ENCODE data around the gene GTF2E1. TPM values are rescaled to one million over a fixed set of nuclear protein-coding genes. Genes with fewer than 3 reads are reported as not detected.

Gene GTF2E1
- total and polyA plus RNA-seq, 3 donors from 2014 or later = 23.6 to 32.2 (median 26.0) TPM

- Histone ChIP-seq H3K27ac (no peak overlapping the region), H3K4me1 (no peaks in the 10 kb centered on the region), H3K27me3 (no peaks in the 10 kb centered on the region), H3K36me3 (ENCODE audit: low read depth, missing control alignments) (no peaks in the 10 kb centered on the region), H3K4me3 (no peak overlapping the region), H3K9me3 (no peaks in the 10 kb centered on the region)
- no peak for DNase-seq
- intact Hi-C loops (cut with DNase I; ENCODE audit: low total_unique reads) = no loop called here
- no peak for TF ChIP-seq POLR2A (IDR thresholded peaks at IDR 0.05)
- TF ChIP-seq CTCF (IDR thresholded peaks at IDR 0.05) = no peak
Observed at GRCh38 chr3:120800625-120801024, 58.1 kb downstream of the GTF2E1 start.

- Histone ChIP-seq H3K36me3 (ENCODE audit: low read depth, missing control alignments) (no peaks in the 10 kb centered on the region), H3K4me3 (no peak overlapping the region), H3K27ac (no peak overlapping the region), H3K9me3 (no peaks in the 10 kb centered on the region), H3K4me1 (no peaks in the 10 kb centered on the region), H3K27me3 (no peaks in the 10 kb centered on the region)
- DNase-seq = no peak
- intact Hi-C loops (cut with DNase I; ENCODE audit: low total_unique reads) = no loop called here
- WGBS, 2 donors = 81 to 89% methylated on average over 2 of the region's 2 CpGs
- no peak for TF ChIP-seq POLR2A (IDR thresholded peaks at IDR 0.05)
- no peak for TF ChIP-seq CTCF (IDR thresholded peaks at IDR 0.05)
Observed at GRCh38 chr3:120801484-120801883, 58.9 kb downstream of the GTF2E1 start.

- intact Hi-C loops (cut with DNase I; ENCODE audit: low total_unique reads) = no loop called here
- DNase-seq = no peak
- TF ChIP-seq CTCF (IDR thresholded peaks at IDR 0.05) (no peak), POLR2A (IDR thresholded peaks at IDR 0.05) (no peak)
- H3K36me3 ChIP-seq (ENCODE audit: low read depth, missing control alignments) = no peaks in the 10 kb centered on the region
- no peaks in the 10 kb centered on the region for H3K4me1 ChIP-seq
- no peaks in the 10 kb centered on the region for H3K9me3 ChIP-seq
- no peak overlapping the region for H3K27ac ChIP-seq
- no peak overlapping the region for H3K4me3 ChIP-seq
- no peaks in the 10 kb centered on the region for H3K27me3 ChIP-seq
- WGBS, 2 donors = 49 to 62% methylated on average over 3 of the region's 3 CpGs
Observed at GRCh38 chr3:120802916-120803315, 60.4 kb downstream of the GTF2E1 start.

- H3K9me3 ChIP-seq = no peaks in the 10 kb centered on the region
- TF ChIP-seq POLR2A (IDR thresholded peaks at IDR 0.05) (no peak), CTCF (IDR thresholded peaks at IDR 0.05) (no peak)
- no peaks in the 10 kb centered on the region for H3K36me3 ChIP-seq (ENCODE audit: low read depth, missing control alignments)
- no peaks in the 10 kb centered on the region for H3K27me3 ChIP-seq
- H3K27ac ChIP-seq = peak overlapping the region in 1 of 2 donors; percentile 58
- H3K4me3 ChIP-seq = no peak overlapping the region
- intact Hi-C loops (cut with DNase I; ENCODE audit: low total_unique reads) = no loop called here
- peaks cover 11% of the 10 kb centered on the region for H3K4me1 ChIP-seq
- peak; percentile 58 for DNase-seq
- WGBS, 2 donors = 25 to 36% methylated on average over 4 of the region's 4 CpGs
Observed at GRCh38 chr3:120816728-120817127, 74.2 kb downstream of the GTF2E1 start.

- H3K36me3 ChIP-seq (ENCODE audit: low read depth, missing control alignments) = no peaks in the 10 kb centered on the region
- H3K27ac ChIP-seq = no peak overlapping the region
- H3K9me3 ChIP-seq = no peaks in the 10 kb centered on the region
- H3K27me3 ChIP-seq = no peaks in the 10 kb centered on the region
- 89 to 94% methylated on average over 3 of the region's 3 CpGs for WGBS, 2 donors
- H3K4me3 ChIP-seq = no peak overlapping the region
- no peak for DNase-seq
- H3K4me1 ChIP-seq = peaks cover 11% of the 10 kb centered on the region
- TF ChIP-seq POLR2A (IDR thresholded peaks at IDR 0.05) (no peak), CTCF (IDR thresholded peaks at IDR 0.05) (no peak)
- intact Hi-C loops (cut with DNase I; ENCODE audit: low total_unique reads) = no loop called here
Observed at GRCh38 chr3:120820748-120821147, 78.2 kb downstream of the GTF2E1 start.
